Endothelial cell of umbilical vein (primary cell): ENCODE measurements around the gene C1orf105. TPM values are rescaled to one million over a fixed set of nuclear protein-coding genes. Genes with fewer than 3 reads are reported as not detected.

Source experiments
- BruUV-seq: library from RNA; stranded (reverse); fragments of 400-500 nt; replicated peaks from 2 replicates; lab custom pipeline; 2021; lab: Mats Ljungman, UMichigan
- CTCF ChIA-PET: fragments of 300-600, 350-600 bp; sonication (Branson Sonifier 250); formaldehyde crosslinking; loops from one replicate; lab custom pipeline; 2021; ENCODE audit warnings: antibody characterized with exemption, inconsistent platforms; lab: Charles Lee
- POLR2A ChIA-PET: fragments of 300-600, 350-600 bp; sonication (Branson Sonifier 250); formaldehyde crosslinking; loops from one replicate; lab custom pipeline; 2021; ENCODE audit warnings: antibody characterized with exemption, inconsistent platforms; lab: Charles Lee
- DNase-seq: peaks from one replicate; pipeline ENCODE4 v3.0.0-alpha.2; 2011; ENCODE audit warnings: low read depth, low spot score
- FAIRE-seq: peaks from 2 replicates; lab custom pipeline; 2011; peaks lifted over from hg19 to GRCh38; lab: Jason Lieb, UNC
- H2AFZ ChIP-seq: 2 replicates; pipeline ENCODE4 v1.6.0; 2012; ENCODE audit warnings: low read depth, low read length, control low read depth, inconsistent platforms
- H3K27ac ChIP-seq: 2 replicates; pipeline ENCODE4 v1.5.1; 2011; ENCODE audit warnings: low read depth, mild to moderate bottlenecking, control low read depth, low read length, moderate library complexity; ENCODE audit not compliant: insufficient read depth
- H3K27me3 ChIP-seq, 2 experiments: 2 replicates each; pipeline versions ENCODE4 v1.6.0 to v1.6.1; 2011; ENCODE audit warnings: low read length in 2 of 2, mixed read lengths in 1 of 2; ENCODE audit not compliant: control insufficient read depth in 2 of 2, insufficient read depth in 2 of 2
- H3K36me3 ChIP-seq, 2 experiments: 2 replicates in 1 of 2; 3 replicates in 1 of 2; pipeline ENCODE4 v1.5.1; 2011; ENCODE audit warnings: low read length in 2 of 2, mild to moderate bottlenecking in 1 of 2, moderate library complexity in 1 of 2; ENCODE audit not compliant: control insufficient read depth in 2 of 2, insufficient read depth in 2 of 2; ENCODE audit errors: extremely low read depth in 1 of 2
- H3K4me1 ChIP-seq: 3 replicates; pipeline ENCODE4 v1.5.1; 2011; ENCODE audit warnings: mild to moderate bottlenecking, low read length; ENCODE audit not compliant: control insufficient read depth, insufficient read depth; ENCODE audit errors: extremely low read depth
- H3K4me2 ChIP-seq: 2 replicates; pipeline ENCODE4 v1.6.1; 2011; ENCODE audit warnings: low read length, control low read depth, mixed read lengths; ENCODE audit not compliant: insufficient read depth
- H3K4me3 ChIP-seq, 3 experiments: fragments of 200-600 bp in 1 of 3; sonication (generic), shearing (Covaris generic) in 1 of 3; replicated peaks in 1 of 3; 2 replicates each; pipeline ENCODE4 v1.5.1; 2011 to 2016; ENCODE audit warnings: control low read depth in 3 of 3, low read length in 3 of 3, mild to moderate bottlenecking in 2 of 3, inconsistent platforms in 1 of 3, low read depth in 1 of 3, moderate library complexity in 1 of 3; ENCODE audit not compliant: insufficient read depth in 1 of 3
- H3K79me2 ChIP-seq: 2 replicates; pipeline ENCODE4 v1.6.0; 2012; ENCODE audit warnings: low read length, inconsistent platforms; ENCODE audit not compliant: control insufficient read depth, insufficient read depth
- H3K9ac ChIP-seq: replicated peaks from 2 replicates; pipeline ENCODE3; 2011; ENCODE audit warnings: low read length, control low read depth; ENCODE audit not compliant: insufficient read depth; ENCODE audit errors: extremely low read depth
- H3K9me1 ChIP-seq: replicated peaks from 3 replicates; pipeline ENCODE4 v1.6.0; 2011; ENCODE audit warnings: mild to moderate bottlenecking, low read length; ENCODE audit not compliant: control insufficient read depth, insufficient read depth; ENCODE audit errors: extremely low read depth
- H3K9me3 ChIP-seq: replicated peaks from 2 replicates; pipeline ENCODE4 v1.5.1; 2012; ENCODE audit warnings: low read length, inconsistent platforms; ENCODE audit not compliant: control insufficient read depth, insufficient read depth
- H4K20me1 ChIP-seq: replicated peaks from 2 replicates; pipeline ENCODE3; 2011; ENCODE audit warnings: mild to moderate bottlenecking, low read length; ENCODE audit not compliant: control insufficient read depth, insufficient read depth; ENCODE audit errors: extremely low read depth
- EZH2 ChIP-seq: IDR thresholded peaks from 2 replicates; pipeline ENCODE4 v1.6.1; 2012; ENCODE audit warnings: borderline replicate concordance, low read depth, mild to moderate bottlenecking, moderate library complexity, low read length, inconsistent platforms; ENCODE audit not compliant: severe bottlenecking
- FOS ChIP-seq: IDR thresholded peaks from 2 replicates; pipeline ENCODE4 v1.6.1; 2011; ENCODE audit warnings: mild to moderate bottlenecking, low read length, moderate library complexity, borderline replicate concordance; ENCODE audit not compliant: insufficient read depth
- GATA2 ChIP-seq: IDR thresholded peaks from 2 replicates; pipeline ENCODE4 v1.7.0; 2011; ENCODE audit warnings: low read depth, mild to moderate bottlenecking, moderate library complexity, mixed read lengths, low read length; ENCODE audit not compliant: insufficient read length, insufficient read depth
- MYC ChIP-seq: IDR thresholded peaks from one replicate; pipeline ENCODE4 v1.6.1; 2011; ENCODE audit warnings: mild to moderate bottlenecking, low read depth, low read length
- POLR2A ChIP-seq: IDR thresholded peaks from 2 replicates; pipeline ENCODE4 v1.6.1; 2012; ENCODE audit warnings: low read depth, mild to moderate bottlenecking, control low read depth, low read length
- POLR2AphosphoS5 ChIP-seq: IDR thresholded peaks from 2 replicates; pipeline ENCODE4 v1.6.1; 2012; ENCODE audit warnings: low read depth, mild to moderate bottlenecking, control low read depth, low read length, moderate library complexity; ENCODE audit not compliant: insufficient read depth
- dilution Hi-C: fragments of 300-500 bp; cut with MboI; formaldehyde crosslinking; loops from one replicate; pipeline ENCODE4 v1.15.0; 2019; ENCODE audit warnings: low sequenced_read_pairs; ENCODE audit not compliant: extremely low pct_ligation_motif_present
- intact Hi-C: fragments of 100-400 bp; cut with micrococcal nuclease; formaldehyde crosslinking; loops from one replicate; pipeline ENCODE4 v1.10.0; 2022
- polyA plus RNA-seq, 4 experiments: library from polyadenylated mRNA; depleted of rRNA in 3 of 4; stranded (reverse) in 3 of 4; unstranded in 1 of 4; fragments of >200 nt; gene quantifications; 2 replicates each; pipeline versions ENCODE4 v1.2.1 to v1.2.3, GENCODE V29; 2011 to 2012; ENCODE audit warnings: missing spikeins in 1 of 4
- total RNA-seq: library from RNA; stranded (reverse); gene quantifications from 2 replicates; pipeline ENCODE4 v1.2.3, GENCODE V29; 2021
- TF ChIP-seq, protein P1 (sequence below): IDR thresholded peaks from 2 replicates; pipeline ENCODE4 v1.6.1; 2011; ENCODE audit not compliant: insufficient read depth, insufficient read length

C1orf105 gene
- total and polyA plus RNA-seq, 2 donors (not counting 3 experiments of a cell fraction or from before 2014, with no cell fraction given): not detected

DNA sequence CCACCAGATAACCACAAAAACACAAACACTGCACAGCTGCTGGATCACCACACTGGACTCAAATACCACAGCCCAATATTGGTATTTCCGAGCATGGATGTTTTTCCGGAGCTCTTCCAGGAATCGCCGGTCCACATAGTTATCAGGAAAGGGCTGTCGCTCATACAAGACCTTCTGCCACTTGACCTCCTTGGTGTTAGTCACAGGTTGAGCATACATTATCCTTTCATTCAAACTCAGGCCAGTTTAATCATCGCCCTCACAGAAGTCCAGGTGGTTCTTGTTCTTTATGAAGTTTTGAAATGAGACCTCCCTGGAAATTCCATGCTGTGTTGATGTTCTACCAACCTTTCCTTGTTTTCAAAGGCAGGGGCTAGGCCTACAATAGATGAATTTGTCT is 21.9 kb downstream of the C1orf105 start:
- TF ChIP-seq GATA2 (no peak), MYC (no peak), EZH2 (no peak), POLR2AphosphoS5 (no peak), FOS (no peak), POLR2A (no peak)
- TF ChIP-seq, protein P1, sequence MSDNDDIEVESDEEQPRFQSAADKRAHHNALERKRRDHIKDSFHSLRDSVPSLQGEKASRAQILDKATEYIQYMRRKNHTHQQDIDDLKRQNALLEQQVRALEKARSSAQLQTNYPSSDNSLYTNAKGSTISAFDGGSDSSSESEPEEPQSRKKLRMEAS: no peak
- FAIRE-seq (no peak), DNase-seq (no peak)
- intact Hi-C loops (no loop called here), dilution Hi-C loops (no loop called here)
- peaks cover 16% of the 10 kb centered on the region for H3K4me1 ChIP-seq
- CTCF ChIA-PET: interaction anchor here (1.0 to 4.0 kb wide), 5 partner anchors 9 to 440 kb away, joined by 3 to 42 read pairs (median 3); no protein-coding TSS in a partner anchor
- peaks cover 25% of the 10 kb centered on the region for H3K79me2 ChIP-seq
- H3K27ac ChIP-seq: no peak overlapping the region
- H3K36me3 ChIP-seq: no peaks in the 10 kb centered on the region
- no peaks in the 10 kb centered on the region for H4K20me1 ChIP-seq
- POLR2A ChIA-PET: no interaction called here
- H3K4me2 ChIP-seq: peak overlapping the region; percentile 97
- H3K27me3 ChIP-seq: no peaks in the 10 kb centered on the region
- H3K9me3 ChIP-seq: no peaks in the 10 kb centered on the region
- no peak overlapping the region for H2AFZ ChIP-seq
- H3K4me3 ChIP-seq: no peak overlapping the region
- BruUV-seq: no TSS peak
- H3K9me1 ChIP-seq: no peaks in the 10 kb centered on the region
- no peak overlapping the region for H3K9ac ChIP-seq
